Transverse colon (tissue), 4 donors: Measurements from ENCODE around the gene UEVLD. TPM values are rescaled to one million over a fixed set of nuclear protein-coding genes. Genes with fewer than 3 reads are reported as not detected.
"Not testable (repeated sequence)": the region's sequence is repeated elsewhere in the genome, so short reads cannot be mapped to it uniquely, and the experiment has no call there.

ENCODE experiments used
- DNase-seq: peaks from one replicate; pipeline ENCODE4 v3.0.0-alpha.2; 2019
- H3K27ac ChIP-seq, 4 donors: fragments of 200-600 bp; sonication (generic); 2 replicates each; pipeline ENCODE4 v1.5.1; 2016 to 2018; ENCODE audit warnings: inconsistent platforms in 4 of 4
- H3K27me3 ChIP-seq: fragments of 200-600 bp; sonication (generic); 2 replicates; pipeline ENCODE4 v1.5.1; 2017; ENCODE audit warnings: inconsistent platforms
- H3K36me3 ChIP-seq, 4 donors: fragments of 200-600 bp; sonication (generic); 2 replicates each; pipeline ENCODE4 v1.5.1; 2017 to 2019; ENCODE audit warnings: inconsistent platforms in 4 of 4
- H3K4me1 ChIP-seq, 4 donors: fragments of 200-600 bp; sonication (generic); 2 replicates each; pipeline ENCODE4 v1.5.1; 2017 to 2020; ENCODE audit warnings: inconsistent platforms in 4 of 4
- H3K4me3 ChIP-seq, 4 donors: fragments of 200-600 bp; sonication (generic); 1 replicate in 1 of 4; 2 replicates in 3 of 4; pipeline versions ENCODE4 v1.5.1 to v1.6.1; 2017 to 2019; ENCODE audit warnings: inconsistent platforms in 4 of 4
- H3K9me3 ChIP-seq, 2 donors: fragments of 200-600 bp; sonication (generic); 2 replicates each; pipeline ENCODE4 v1.5.1; 2017 to 2019; ENCODE audit warnings: inconsistent platforms in 2 of 2
- CTCF ChIP-seq, 5 experiments: fragments of 200-600 bp in 3 of 5; fragments of 450-650 bp in 2 of 5; sonication (generic) in 3 of 5; IDR thresholded peaks; 1 replicate in 2 of 5; 2 replicates in 3 of 5; pipeline ENCODE4 v1.5.1; 2016 to 2017; ENCODE audit warnings: antibody characterized with exemption in 5 of 5, inconsistent platforms in 3 of 5, mild to moderate bottlenecking in 2 of 5, moderate library complexity in 1 of 5
- EP300 ChIP-seq: sonication (generic); formaldehyde crosslinking; IDR thresholded peaks from one replicate; pipeline ENCODE4 v1.6.1; 2017; ENCODE audit warnings: antibody characterized with exemption, low read depth
- POLR2A ChIP-seq: fragments of 450-650 bp; IDR thresholded peaks from one replicate; pipeline ENCODE4 v1.6.1; 2016; ENCODE audit warnings: antibody characterized with exemption, mild to moderate bottlenecking, moderate library complexity
- POLR2AphosphoS5 ChIP-seq, 3 donors: sonication (generic); formaldehyde crosslinking; IDR thresholded peaks; one replicate each; pipeline ENCODE4 v1.6.1; 2016; ENCODE audit warnings: antibody characterized with exemption in 3 of 3
- WGBS, 2 donors: methylation state at CpG; one replicate each; pipeline ENCODE4 v1.1.5; 2018; ENCODE audit warnings: low coverage in 1 of 2; 5-methylcytosine and 5-hydroxymethylcytosine counted together
- in situ Hi-C, 4 donors: fragments of 200-750 bp; cut with MboI; loops; one replicate each; pipeline versions ENCODE4 v1.15.0 to v1.15.1; 2017; ENCODE audit warnings: low sequenced_read_pairs in 3 of 4, low pct_ligation_motif_present in 1 of 4, low pct_unique_long_range_greater_than_20kb in 1 of 4
- intact Hi-C: fragments of 100-400 bp; cut with DNase I; formaldehyde crosslinking; loops from one replicate; pipeline ENCODE4 v1.15.1; 2023; ENCODE audit warnings: low total_unique reads
- total RNA-seq, 4 donors: library from RNA; depleted of rRNA; stranded (reverse); fragments of >200 nt; gene quantifications; one replicate each; pipeline ENCODE4 v1.1.0, GENCODE V29; 2016

The UEVLD gene
- total RNA-seq, 4 donors from 2014 or later: 11.2 to 40.3 (median 25.3) TPM

DNA sequence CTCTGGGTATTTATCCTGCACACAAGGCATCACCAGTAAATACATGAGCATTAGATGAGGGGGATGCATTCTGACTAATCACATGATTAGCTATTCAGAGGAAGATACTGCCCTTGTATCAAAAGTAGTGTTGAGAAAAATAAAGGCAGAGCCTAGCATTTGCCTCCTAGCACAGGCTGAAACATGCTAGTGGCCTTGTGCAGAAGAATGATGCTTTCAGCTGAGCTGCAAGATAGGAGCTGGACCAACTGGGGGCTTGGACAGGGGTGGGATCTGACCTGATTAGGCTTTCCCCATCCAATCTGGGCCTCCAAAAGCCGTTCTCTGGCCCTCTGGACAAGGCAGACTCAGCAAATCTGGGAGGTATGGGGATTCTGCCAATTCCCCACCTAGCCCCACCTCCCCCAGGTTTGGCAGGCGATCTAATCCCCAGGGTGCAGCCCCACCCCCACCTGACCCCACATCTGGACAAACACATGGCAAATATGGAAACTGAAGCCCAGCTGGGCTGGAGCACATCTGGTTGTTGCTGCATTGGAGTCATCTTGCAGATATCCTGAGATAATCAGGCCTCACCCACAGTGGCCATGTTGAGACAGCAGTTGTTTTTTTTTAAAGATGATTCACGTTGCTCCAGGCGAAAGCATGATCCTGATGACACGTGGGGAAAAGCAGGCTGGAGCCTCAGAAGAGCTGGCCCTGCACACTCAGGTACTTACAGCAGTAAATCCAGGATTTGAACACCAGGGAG lies 6.6 kb upstream of the UEVLD start:
- no peak for DNase-seq
- H3K27ac ChIP-seq: no peak overlapping the region
- TF ChIP-seq POLR2AphosphoS5 (IDR thresholded peaks at IDR 0.05): no peak
- no peak for TF ChIP-seq POLR2A
- TF ChIP-seq EP300: no peak
- TF ChIP-seq CTCF (IDR thresholded peaks at IDR 0.05): no peak
- H3K4me1 ChIP-seq: peaks cover under 1 to 9% (median 5%) of the 10 kb centered on the region in 4 donors
- 69% methylated on average over 5 of the region's 5 CpGs; no CpG with 5 or more reads in 1 of the 2 donors for WGBS, 2 donors
- H3K4me3 ChIP-seq: no peak overlapping the region
- no peaks in the 10 kb centered on the region for H3K36me3 ChIP-seq
- in situ Hi-C loops (no loop called here), intact Hi-C loops (no loop called here)
- no peaks in the 10 kb centered on the region for H3K27me3 ChIP-seq
- H3K9me3 ChIP-seq: no peaks in the 10 kb centered on the region

GRCh38 chr11:18594088-18594487 lies 5.6 kb upstream of the UEVLD start:
- H3K4me3 ChIP-seq, H3K27ac ChIP-seq, H3K27me3 ChIP-seq, H3K36me3 ChIP-seq, DNase-seq, in situ Hi-C loops, H3K9me3 ChIP-seq, intact Hi-C loops: not testable (repeated sequence)
- 90% methylated on average over 5 of the region's 5 CpGs; no CpG with 5 or more reads in 1 of the 2 donors for WGBS, 2 donors
- H3K4me1 ChIP-seq: peaks cover 11 to 20% (median 15%) of the 10 kb centered on the region in 4 donors

DNA sequence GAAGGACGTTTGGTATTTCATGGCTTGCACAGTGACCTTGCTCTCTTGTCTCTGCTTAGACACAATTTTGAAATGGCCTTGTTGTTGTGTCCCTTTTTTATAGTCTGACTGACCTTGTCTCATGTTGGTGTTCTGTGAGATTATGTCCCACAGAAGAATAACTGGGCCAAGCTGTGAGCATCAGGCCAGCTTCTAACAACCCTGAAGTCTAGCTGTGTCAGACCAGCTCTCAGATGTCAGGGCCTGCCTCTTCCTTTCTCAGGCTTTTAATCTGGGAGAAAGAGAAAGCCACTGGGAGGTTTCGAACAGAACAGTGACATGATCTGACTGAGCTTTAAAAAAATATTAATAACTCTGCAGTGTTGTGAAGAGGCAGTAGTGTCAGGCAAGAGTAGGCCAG lies 2.0 kb upstream of the UEVLD start:
- DNase-seq: no peak
- Histone ChIP-seq H3K9me3 (no peaks in the 10 kb centered on the region), H3K27me3 (no peaks in the 10 kb centered on the region), H3K4me1 (peaks cover 16 to 38% (median 25%) of the 10 kb centered on the region in 4 donors), H3K4me3 (no peak overlapping the region), H3K36me3 (no peaks in the 10 kb centered on the region), H3K27ac (no peak overlapping the region)
- in situ Hi-C loops (no loop called here), intact Hi-C loops (no loop called here)
- 42 to 75% methylated on average over 2 of the region's 2 CpGs for WGBS, 2 donors
- TF ChIP-seq POLR2A (no peak), CTCF (IDR thresholded peaks at IDR 0.05) (no peak), EP300 (no peak), POLR2AphosphoS5 (IDR thresholded peaks at IDR 0.05) (no peak)

DNA sequence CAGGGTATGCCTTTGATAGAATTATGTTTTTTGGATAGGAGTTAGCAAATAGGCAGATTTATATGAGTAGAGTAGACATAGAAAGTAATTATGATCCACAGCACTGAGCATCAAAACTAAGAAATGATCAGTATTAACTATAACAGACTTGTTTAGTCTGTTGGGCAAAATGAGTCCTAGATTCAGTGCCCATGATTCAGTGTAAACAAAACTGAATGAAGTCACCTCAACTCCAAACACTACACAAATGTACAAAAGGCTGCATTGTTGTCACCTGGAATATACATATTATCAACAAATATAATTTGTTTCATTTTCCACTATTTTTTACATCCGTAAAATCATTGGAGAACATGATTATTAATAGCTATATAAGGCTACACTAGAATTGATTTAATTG lies 6.7 kb downstream of the UEVLD start:
- intact Hi-C loops: no loop called here
- no peak for TF ChIP-seq POLR2AphosphoS5 (IDR thresholded peaks at IDR 0.05)
- TF ChIP-seq EP300: no peak
- TF ChIP-seq CTCF (IDR thresholded peaks at IDR 0.05): no peak
- no peak for TF ChIP-seq POLR2A
- H3K27ac ChIP-seq: no peak overlapping the region

More for the DNA sequence above, 6.7 kb downstream of the UEVLD start:
- in situ Hi-C loops: no loop called here
- DNase-seq: no peak
- peaks cover 0 to 15% (median 5%) of the 10 kb centered on the region in 4 donors for H3K4me1 ChIP-seq
- no peaks in the 10 kb centered on the region for H3K27me3 ChIP-seq
- 100% methylated on average over 1 of the region's 1 CpG for WGBS, 2 donors
- H3K36me3 ChIP-seq: peaks cover 0 to 7% (median 0%) of the 10 kb centered on the region in 4 donors
- H3K4me3 ChIP-seq: no peak overlapping the region
- H3K9me3 ChIP-seq: no peaks in the 10 kb centered on the region
